ENCODE data around the gene B3GAT1.

The B3GAT1 gene

DNA sequence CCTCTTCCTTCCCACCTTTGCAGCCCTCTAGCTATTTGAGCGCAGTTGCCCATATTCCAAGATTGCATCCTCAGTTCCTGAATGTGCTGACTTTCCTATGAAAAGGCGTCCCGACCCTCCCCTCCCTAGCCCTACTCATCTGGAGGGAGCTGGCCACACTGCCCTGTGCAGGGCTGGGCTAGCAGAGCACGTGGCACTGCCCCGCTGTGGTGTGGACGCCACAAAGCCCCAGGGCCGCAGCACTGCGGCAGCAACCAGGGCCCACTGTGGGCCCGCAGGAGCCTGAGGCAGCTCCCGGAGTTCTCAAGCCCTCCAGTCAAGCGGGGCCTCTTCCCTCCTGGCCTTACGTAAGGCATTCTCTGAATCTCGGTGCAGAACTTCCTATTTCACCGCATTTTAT, 27.6 kb downstream of the B3GAT1 start:
- Histone ChIP-seq H4K20me1 (ENCODE audit: control insufficient read depth, insufficient read depth, low read depth, low read length) (no peaks in the 10 kb centered on the region), H3K79me2 (ENCODE audit: control insufficient read depth, low read length) (no peaks in the 10 kb centered on the region), H3K9me3 (ENCODE audit: control insufficient read depth, insufficient read depth, low read length) (no peaks in the 10 kb centered on the region), H3K4me1 (ENCODE audit: control insufficient read depth, low read length) (no peaks in the 10 kb centered on the region), H3K4me2 (ENCODE audit: low read length) (no peak overlapping the region), H3F3A (ENCODE audit: control insufficient read depth, insufficient read depth) (no peaks in the 10 kb centered on the region), H3K27me3 (ENCODE audit: control insufficient read depth, low read length) (no peaks in the 10 kb centered on the region), H3K4me3 (ENCODE audit: low read length) (no peak overlapping the region), H3K27ac (ENCODE audit: low read depth, low read length) (no peak overlapping the region), H3K36me3 (ENCODE audit: control insufficient read depth, low read length) (no peaks in the 10 kb centered on the region), H3K9me2 (replicated peaks; ENCODE audit: control insufficient read depth, low read length) (no peaks in the 10 kb centered on the region)
- TF ChIP-seq CTCF (IDR thresholded peaks at IDR 0.05; ENCODE audit: low read depth, low read length, poor library complexity, severe bottlenecking) (no peak), EZH2phosphoT487 (IDR thresholded peaks at IDR 0.05; ENCODE audit: borderline replicate concordance, low read length) (no peak)

GRCh38 chr11:134383576-134384221, 28.3 kb downstream of the B3GAT1 start:
- Histone ChIP-seq H4K20me1 (ENCODE audit: control insufficient read depth, insufficient read depth, low read depth, low read length) (no peaks in the 10 kb centered on the region), H3K9me3 (ENCODE audit: control insufficient read depth, insufficient read depth, low read length) (no peaks in the 10 kb centered on the region), H3K27ac (ENCODE audit: low read depth, low read length) (no peak overlapping the region), H3K79me2 (ENCODE audit: control insufficient read depth, low read length) (no peaks in the 10 kb centered on the region), H3K4me2 (ENCODE audit: low read length) (no peak overlapping the region), H3K27me3 (ENCODE audit: control insufficient read depth, low read length) (no peaks in the 10 kb centered on the region), H3K4me3 (ENCODE audit: low read length) (no peak overlapping the region), H3K36me3 (ENCODE audit: control insufficient read depth, low read length) (no peaks in the 10 kb centered on the region), H3K9me2 (replicated peaks; ENCODE audit: control insufficient read depth, low read length) (no peaks in the 10 kb centered on the region), H3K4me1 (ENCODE audit: control insufficient read depth, low read length) (no peaks in the 10 kb centered on the region), H3F3A (ENCODE audit: control insufficient read depth, insufficient read depth) (no peaks in the 10 kb centered on the region)
- TF ChIP-seq CTCF (IDR thresholded peaks at IDR 0.05; ENCODE audit: low read depth, low read length, poor library complexity, severe bottlenecking) (no peak), EZH2phosphoT487 (IDR thresholded peaks at IDR 0.05; ENCODE audit: borderline replicate concordance, low read length) (no peak)

DNA sequence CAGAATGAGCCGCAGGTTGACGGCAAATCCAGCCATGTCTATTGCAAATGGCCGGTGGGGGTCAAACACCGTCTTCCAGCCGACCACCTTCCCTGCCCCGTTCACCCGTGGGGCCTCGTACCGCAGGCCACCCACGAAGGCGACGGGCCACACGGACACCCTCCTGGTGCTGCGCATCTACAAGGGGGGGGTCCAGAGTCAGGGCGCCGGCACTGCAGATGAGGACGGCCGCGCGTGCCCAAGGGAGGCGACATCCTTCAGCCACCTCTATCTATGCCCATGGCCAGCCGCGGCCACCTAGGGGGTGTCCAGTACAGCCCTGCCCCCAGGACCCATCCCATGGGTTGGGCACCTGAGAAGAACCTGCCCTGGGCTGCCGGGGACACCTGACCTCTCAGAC, 29.2 kb downstream of the B3GAT1 start:
- H3K4me1 ChIP-seq (ENCODE audit: control insufficient read depth, low read length), result no peaks in the 10 kb centered on the region
- no peaks in the 10 kb centered on the region for H4K20me1 ChIP-seq (ENCODE audit: control insufficient read depth, insufficient read depth, low read depth, low read length)
- H3K36me3 ChIP-seq (ENCODE audit: control insufficient read depth, low read length), result no peaks in the 10 kb centered on the region
- H3K4me3 ChIP-seq (ENCODE audit: low read length), result no peak overlapping the region
- H3K27me3 ChIP-seq (ENCODE audit: control insufficient read depth, low read length), result no peaks in the 10 kb centered on the region
- H3K4me2 ChIP-seq (ENCODE audit: low read length), result no peak overlapping the region
- H3K79me2 ChIP-seq (ENCODE audit: control insufficient read depth, low read length), result no peaks in the 10 kb centered on the region
- TF ChIP-seq EZH2phosphoT487 (IDR thresholded peaks at IDR 0.05; ENCODE audit: borderline replicate concordance, low read length) (no peak), CTCF (IDR thresholded peaks at IDR 0.05; ENCODE audit: low read depth, low read length, poor library complexity, severe bottlenecking) (no peak)
- no peaks in the 10 kb centered on the region for H3K9me3 ChIP-seq (ENCODE audit: control insufficient read depth, insufficient read depth, low read length)
- H3K9me2 ChIP-seq (replicated peaks; ENCODE audit: control insufficient read depth, low read length), result no peaks in the 10 kb centered on the region
- no peak overlapping the region for H3K27ac ChIP-seq (ENCODE audit: low read depth, low read length)
- no peaks in the 10 kb centered on the region for H3F3A ChIP-seq (ENCODE audit: control insufficient read depth, insufficient read depth)

Measured in DOHH2 (cell line).